K562 (cell line): Measurements from ENCODE around the gene SS18L1.

Experiments
- ATF1 ChIP-seq, 2 experiments: fragments of 450-650 bp in 1 of 2; IDR thresholded peaks; 2 replicates each; pipeline ENCODE4 v1.6.1; 2016; ENCODE audit warnings: missing compliant biosample characterization in 1 of 2, missing genetic modification characterization in 1 of 2
- EZH2 ChIP-seq: IDR thresholded peaks from 2 replicates; pipeline ENCODE4 v1.6.1; 2012; ENCODE audit warnings: low read depth, mild to moderate bottlenecking, inconsistent platforms, low read length, borderline replicate concordance
- RBBP5 ChIP-seq: fragments of 200-600 bp; sonication (generic); IDR thresholded peaks from 2 replicates; pipeline ENCODE4 v1.6.1; 2012; ENCODE audit warnings: borderline replicate concordance, mild to moderate bottlenecking, low read length, control low read depth, inconsistent platforms; ENCODE audit not compliant: insufficient read depth, poor library complexity, severe bottlenecking
- ZNF133 ChIP-seq: fragments of 250-450 bp; sonication (Bioruptor Pico); IDR thresholded peaks from 2 replicates; pipeline ENCODE4 v1.4.0; 2020; ENCODE audit warnings: mild to moderate bottlenecking
- TF ChIP-seq, protein P1 (sequence below), 2 experiments: fragments of 450-650 bp in 1 of 2; sonication (generic) in 1 of 2; formaldehyde crosslinking in 1 of 2; IDR thresholded peaks in 1 of 2; conservative IDR thresholded peaks in 1 of 2; 2 replicates each; pipeline versions ENCODE4 v1.6.1 to v1.8.1; 2016 to 2023; ENCODE audit warnings: mild to moderate bottlenecking in 2 of 2, moderate library complexity in 2 of 2, inconsistent platforms in 1 of 2, missing genetic modification reagents in 1 of 2
- TF ChIP-seq, protein P2 (sequence below), 3 experiments: IDR thresholded peaks in 2 of 3; conservative IDR thresholded peaks in 1 of 3; 2 replicates each; pipeline ENCODE4 v1.5.1; 2011 to 2012; ENCODE audit warnings: low read length in 3 of 3, mild to moderate bottlenecking in 3 of 3, control low read depth in 2 of 3, improper control_type of control experiment in 1 of 3, inconsistent platforms in 1 of 3, low read depth in 1 of 3, mixed read lengths in 1 of 3, moderate library complexity in 1 of 3; ENCODE audit not compliant: insufficient read depth in 2 of 3

DNA sequence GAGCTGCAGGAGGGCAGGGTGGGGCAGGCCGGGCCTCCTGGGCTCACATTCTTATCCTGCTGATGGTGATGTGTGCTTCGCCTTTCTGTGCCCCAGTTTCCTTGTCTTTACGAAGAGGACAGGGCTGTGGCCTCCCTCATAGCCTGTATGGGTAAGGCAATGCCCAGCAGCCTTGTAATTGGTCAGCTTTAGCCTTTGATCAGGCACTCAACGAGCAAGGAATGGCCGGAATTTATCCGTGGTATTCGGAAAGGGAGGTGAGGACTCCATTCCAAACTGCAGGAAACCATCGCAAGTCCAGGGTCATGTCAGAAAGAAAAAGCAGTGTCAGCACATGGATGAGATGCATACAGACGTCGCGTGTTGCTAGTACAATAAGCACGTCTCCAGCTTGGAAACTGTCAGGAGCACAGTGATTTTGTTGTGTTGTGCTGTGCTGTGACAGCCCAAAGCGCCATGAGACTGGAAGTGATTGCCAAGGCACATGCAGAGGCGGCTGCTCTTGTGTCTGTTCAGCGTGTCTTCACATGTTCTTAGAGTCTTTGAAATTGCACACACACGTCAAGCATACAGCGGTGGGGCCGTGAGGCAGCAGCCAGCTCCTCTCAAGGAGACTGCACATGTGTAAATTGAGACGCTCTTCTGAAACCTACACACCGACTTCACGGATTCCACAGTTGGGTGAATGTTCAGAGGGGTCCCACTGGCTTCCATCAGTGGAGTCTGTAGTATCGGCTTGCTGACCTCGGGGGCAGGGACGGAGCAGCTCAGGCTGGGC lies 6.2 kb downstream of the SS18L1 start:
- TF ChIP-seq, protein P1, sequence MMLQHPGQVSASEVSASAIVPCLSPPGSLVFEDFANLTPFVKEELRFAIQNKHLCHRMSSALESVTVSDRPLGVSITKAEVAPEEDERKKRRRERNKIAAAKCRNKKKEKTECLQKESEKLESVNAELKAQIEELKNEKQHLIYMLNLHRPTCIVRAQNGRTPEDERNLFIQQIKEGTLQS (IDR thresholded peaks at IDR 0.05): no peak
- TF ChIP-seq, protein P1 (CRISPR knock-in tag; conservative IDR thresholded peaks at IDR 0.05): no peak
- no peak for TF ChIP-seq ATF1 (CRISPR knock-in tag; IDR thresholded peaks at IDR 0.05)
- TF ChIP-seq ATF1 (tag; IDR thresholded peaks at IDR 0.05): no peak
- TF ChIP-seq EZH2: no peak
- TF ChIP-seq, protein P2, sequence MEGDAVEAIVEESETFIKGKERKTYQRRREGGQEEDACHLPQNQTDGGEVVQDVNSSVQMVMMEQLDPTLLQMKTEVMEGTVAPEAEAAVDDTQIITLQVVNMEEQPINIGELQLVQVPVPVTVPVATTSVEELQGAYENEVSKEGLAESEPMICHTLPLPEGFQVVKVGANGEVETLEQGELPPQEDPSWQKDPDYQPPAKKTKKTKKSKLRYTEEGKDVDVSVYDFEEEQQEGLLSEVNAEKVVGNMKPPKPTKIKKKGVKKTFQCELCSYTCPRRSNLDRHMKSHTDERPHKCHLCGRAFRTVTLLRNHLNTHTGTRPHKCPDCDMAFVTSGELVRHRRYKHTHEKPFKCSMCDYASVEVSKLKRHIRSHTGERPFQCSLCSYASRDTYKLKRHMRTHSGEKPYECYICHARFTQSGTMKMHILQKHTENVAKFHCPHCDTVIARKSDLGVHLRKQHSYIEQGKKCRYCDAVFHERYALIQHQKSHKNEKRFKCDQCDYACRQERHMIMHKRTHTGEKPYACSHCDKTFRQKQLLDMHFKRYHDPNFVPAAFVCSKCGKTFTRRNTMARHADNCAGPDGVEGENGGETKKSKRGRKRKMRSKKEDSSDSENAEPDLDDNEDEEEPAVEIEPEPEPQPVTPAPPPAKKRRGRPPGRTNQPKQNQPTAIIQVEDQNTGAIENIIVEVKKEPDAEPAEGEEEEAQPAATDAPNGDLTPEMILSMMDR (IDR thresholded peaks at IDR 0.05 in 2 of 3, conservative IDR thresholded peaks at IDR 0.05 in 1 of 3; ENCODE audit: insufficient read depth in 2 of 3, low read depth in 1 of 3, low read length in 3 of 3): no peak
- no peak for TF ChIP-seq ZNF133
- TF ChIP-seq RBBP5: no peak
